ENCODE results near the gene SPAAR.

GRCh38 chr9:35891646-35892045 lies 17.6 kb upstream of the SPAAR start:
- TF ChIP-seq, protein P1, sequence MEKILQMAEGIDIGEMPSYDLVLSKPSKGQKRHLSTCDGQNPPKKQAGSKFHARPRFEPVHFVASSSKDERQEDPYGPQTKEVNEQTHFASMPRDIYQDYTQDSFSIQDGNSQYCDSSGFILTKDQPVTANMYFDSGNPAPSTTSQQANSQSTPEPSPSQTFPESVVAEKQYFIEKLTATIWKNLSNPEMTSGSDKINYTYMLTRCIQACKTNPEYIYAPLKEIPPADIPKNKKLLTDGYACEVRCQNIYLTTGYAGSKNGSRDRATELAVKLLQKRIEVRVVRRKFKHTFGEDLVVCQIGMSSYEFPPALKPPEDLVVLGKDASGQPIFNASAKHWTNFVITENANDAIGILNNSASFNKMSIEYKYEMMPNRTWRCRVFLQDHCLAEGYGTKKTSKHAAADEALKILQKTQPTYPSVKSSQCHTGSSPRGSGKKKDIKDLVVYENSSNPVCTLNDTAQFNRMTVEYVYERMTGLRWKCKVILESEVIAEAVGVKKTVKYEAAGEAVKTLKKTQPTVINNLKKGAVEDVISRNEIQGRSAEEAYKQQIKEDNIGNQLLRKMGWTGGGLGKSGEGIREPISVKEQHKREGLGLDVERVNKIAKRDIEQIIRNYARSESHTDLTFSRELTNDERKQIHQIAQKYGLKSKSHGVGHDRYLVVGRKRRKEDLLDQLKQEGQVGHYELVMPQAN (IDR thresholded peaks at IDR 0.05; ENCODE audit: borderline replicate concordance), result no peak
- TF ChIP-seq, protein P2, sequence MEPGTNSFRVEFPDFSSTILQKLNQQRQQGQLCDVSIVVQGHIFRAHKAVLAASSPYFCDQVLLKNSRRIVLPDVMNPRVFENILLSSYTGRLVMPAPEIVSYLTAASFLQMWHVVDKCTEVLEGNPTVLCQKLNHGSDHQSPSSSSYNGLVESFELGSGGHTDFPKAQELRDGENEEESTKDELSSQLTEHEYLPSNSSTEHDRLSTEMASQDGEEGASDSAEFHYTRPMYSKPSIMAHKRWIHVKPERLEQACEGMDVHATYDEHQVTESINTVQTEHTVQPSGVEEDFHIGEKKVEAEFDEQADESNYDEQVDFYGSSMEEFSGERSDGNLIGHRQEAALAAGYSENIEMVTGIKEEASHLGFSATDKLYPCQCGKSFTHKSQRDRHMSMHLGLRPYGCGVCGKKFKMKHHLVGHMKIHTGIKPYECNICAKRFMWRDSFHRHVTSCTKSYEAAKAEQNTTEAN (CRISPR knock-in tag; IDR thresholded peaks at IDR 0.05), result no peak
- no peak for TF ChIP-seq KDM4B (IDR thresholded peaks at IDR 0.05; ENCODE audit: borderline replicate concordance in 2 of 2, low read depth in 1 of 2)
- no peak for TF ChIP-seq RBBP5 (IDR thresholded peaks at IDR 0.05; ENCODE audit: borderline replicate concordance, insufficient read depth, low read length, poor library complexity, severe bottlenecking)
- TF ChIP-seq MAFK (IDR thresholded peaks at IDR 0.05; ENCODE audit: low read length), result no peak
- no peak for TF ChIP-seq MXI1 (IDR thresholded peaks at IDR 0.05; ENCODE audit: low read depth, low read length)
- no peak for TF ChIP-seq ZKSCAN8 (CRISPR knock-in tag; IDR thresholded peaks at IDR 0.05)
- TF ChIP-seq ZMIZ1 (IDR thresholded peaks at IDR 0.05; ENCODE audit: low read depth in 2 of 2, low read length in 2 of 2), result no peak
- TF ChIP-seq GABPB2 (CRISPR knock-in tag; conservative IDR thresholded peaks at IDR 0.05), result no peak
- TF ChIP-seq POLR3G (IDR thresholded peaks at IDR 0.05; ENCODE audit: extremely low read depth, insufficient read length, insufficient replicate concordance), result no peak
- TF ChIP-seq ZNF253 (CRISPR knock-in tag; conservative IDR thresholded peaks at IDR 0.05), result no peak
- no peak for TF ChIP-seq TAF1 (IDR thresholded peaks at IDR 0.05; ENCODE audit: control insufficient read depth, extremely low read depth, insufficient read depth, low read length, severe bottlenecking)
- TF ChIP-seq, protein P3, sequence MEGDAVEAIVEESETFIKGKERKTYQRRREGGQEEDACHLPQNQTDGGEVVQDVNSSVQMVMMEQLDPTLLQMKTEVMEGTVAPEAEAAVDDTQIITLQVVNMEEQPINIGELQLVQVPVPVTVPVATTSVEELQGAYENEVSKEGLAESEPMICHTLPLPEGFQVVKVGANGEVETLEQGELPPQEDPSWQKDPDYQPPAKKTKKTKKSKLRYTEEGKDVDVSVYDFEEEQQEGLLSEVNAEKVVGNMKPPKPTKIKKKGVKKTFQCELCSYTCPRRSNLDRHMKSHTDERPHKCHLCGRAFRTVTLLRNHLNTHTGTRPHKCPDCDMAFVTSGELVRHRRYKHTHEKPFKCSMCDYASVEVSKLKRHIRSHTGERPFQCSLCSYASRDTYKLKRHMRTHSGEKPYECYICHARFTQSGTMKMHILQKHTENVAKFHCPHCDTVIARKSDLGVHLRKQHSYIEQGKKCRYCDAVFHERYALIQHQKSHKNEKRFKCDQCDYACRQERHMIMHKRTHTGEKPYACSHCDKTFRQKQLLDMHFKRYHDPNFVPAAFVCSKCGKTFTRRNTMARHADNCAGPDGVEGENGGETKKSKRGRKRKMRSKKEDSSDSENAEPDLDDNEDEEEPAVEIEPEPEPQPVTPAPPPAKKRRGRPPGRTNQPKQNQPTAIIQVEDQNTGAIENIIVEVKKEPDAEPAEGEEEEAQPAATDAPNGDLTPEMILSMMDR (IDR thresholded peaks at IDR 0.05 in 2 of 3, conservative IDR thresholded peaks at IDR 0.05 in 1 of 3; ENCODE audit: insufficient read depth in 2 of 3, low read depth in 1 of 3, low read length in 3 of 3), result no peak
- TF ChIP-seq NFYB (IDR thresholded peaks at IDR 0.05; ENCODE audit: extremely low read depth, insufficient read length), result no peak

Measured in K562 (cell line).